GM10248 (cell line): Measurements from ENCODE around the gene APOA5.
"Not testable (repeated sequence)": the region's sequence is repeated elsewhere in the genome, so short reads cannot be mapped to it uniquely, and the experiment has no call there.

ENCODE experiments used
- CTCF ChIA-PET: fragments of 300-600 bp; sonication (Branson Sonifier 250); formaldehyde crosslinking; extraction: SDS; loops from one replicate; lab custom pipeline; 2021; ENCODE audit warnings: antibody characterized with exemption; lab: Yijun Ruan, JAX
- POLR2A ChIA-PET: fragments of 350-650 bp; sonication (Branson Sonifier 250); formaldehyde crosslinking; extraction: SDS; loops from one replicate; lab custom pipeline; 2020; ENCODE audit warnings: antibody characterized with exemption; lab: Yijun Ruan, JAX
- DNase-seq: peaks from one replicate; pipeline ENCODE4 v3.0.0; 2012; ENCODE audit errors: extremely low spot score
- TF ChIP-seq, protein P1 (sequence below): IDR thresholded peaks from 2 replicates; pipeline ENCODE4 v1.5.1; 2012; ENCODE audit warnings: mild to moderate bottlenecking, low read depth; ENCODE audit errors: extremely low read depth, missing control alignments, control extremely low read depth

The APOA5 gene

DNA sequence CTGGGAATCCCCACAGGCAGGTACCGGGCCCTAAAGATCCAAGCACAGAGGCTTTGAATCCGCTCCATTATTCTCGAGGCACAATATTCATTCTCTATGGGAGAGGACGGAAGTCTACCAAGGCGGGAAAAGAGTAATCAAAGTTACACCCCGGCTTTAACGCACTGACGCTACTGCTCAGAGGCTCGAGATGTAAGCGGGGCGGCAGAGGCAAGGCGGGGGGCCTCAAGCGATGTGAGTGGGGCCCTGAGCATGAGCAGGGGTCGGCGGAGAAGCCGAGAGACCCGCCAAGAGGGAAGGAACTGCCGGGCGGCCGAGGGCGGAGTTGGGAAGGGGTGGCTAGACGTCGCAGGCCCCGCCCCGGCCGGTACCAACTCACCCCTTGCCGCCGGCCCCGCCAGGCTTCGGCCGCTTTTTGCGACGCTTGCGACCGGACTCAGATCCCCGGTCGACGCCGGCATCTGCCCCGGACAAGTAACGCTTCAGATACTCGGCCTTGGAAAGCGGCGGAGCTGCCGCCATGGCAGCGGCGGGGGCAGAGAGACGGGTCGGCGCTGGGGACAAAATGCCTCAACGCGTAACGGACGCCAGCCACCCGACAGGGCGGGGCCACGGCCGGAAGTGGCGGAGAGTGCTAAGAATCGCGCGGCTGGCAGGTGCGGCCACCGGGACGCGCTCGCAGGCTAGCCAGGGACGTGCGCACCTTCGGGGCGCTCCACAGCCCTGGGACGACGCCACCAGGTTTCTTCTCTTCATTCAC is 19.1 kb downstream of the APOA5 start, which contains the start of gene BUD13:
Gene BUD13 (minus strand): TSS at position 545 of the 760 bp plus-strand sequence. CDS start 23 bp downstream, at position 522.
- ChIA-PET POLR2A (interaction anchor here (1.4 kb wide), 1 partner anchor 14 kb away, joined by 3 read pairs; no protein-coding TSS in a partner anchor), CTCF (interaction anchor here (2.7 to 5.1 kb wide), 2 partner anchors 16 to 30 kb away, joined by 9 to 53 read pairs; partner anchors contain the start of genes APOA5 and ZPR1)
- DNase-seq = peak; percentile 96
- TF ChIP-seq, protein P1, sequence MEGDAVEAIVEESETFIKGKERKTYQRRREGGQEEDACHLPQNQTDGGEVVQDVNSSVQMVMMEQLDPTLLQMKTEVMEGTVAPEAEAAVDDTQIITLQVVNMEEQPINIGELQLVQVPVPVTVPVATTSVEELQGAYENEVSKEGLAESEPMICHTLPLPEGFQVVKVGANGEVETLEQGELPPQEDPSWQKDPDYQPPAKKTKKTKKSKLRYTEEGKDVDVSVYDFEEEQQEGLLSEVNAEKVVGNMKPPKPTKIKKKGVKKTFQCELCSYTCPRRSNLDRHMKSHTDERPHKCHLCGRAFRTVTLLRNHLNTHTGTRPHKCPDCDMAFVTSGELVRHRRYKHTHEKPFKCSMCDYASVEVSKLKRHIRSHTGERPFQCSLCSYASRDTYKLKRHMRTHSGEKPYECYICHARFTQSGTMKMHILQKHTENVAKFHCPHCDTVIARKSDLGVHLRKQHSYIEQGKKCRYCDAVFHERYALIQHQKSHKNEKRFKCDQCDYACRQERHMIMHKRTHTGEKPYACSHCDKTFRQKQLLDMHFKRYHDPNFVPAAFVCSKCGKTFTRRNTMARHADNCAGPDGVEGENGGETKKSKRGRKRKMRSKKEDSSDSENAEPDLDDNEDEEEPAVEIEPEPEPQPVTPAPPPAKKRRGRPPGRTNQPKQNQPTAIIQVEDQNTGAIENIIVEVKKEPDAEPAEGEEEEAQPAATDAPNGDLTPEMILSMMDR = no peak

DNA sequence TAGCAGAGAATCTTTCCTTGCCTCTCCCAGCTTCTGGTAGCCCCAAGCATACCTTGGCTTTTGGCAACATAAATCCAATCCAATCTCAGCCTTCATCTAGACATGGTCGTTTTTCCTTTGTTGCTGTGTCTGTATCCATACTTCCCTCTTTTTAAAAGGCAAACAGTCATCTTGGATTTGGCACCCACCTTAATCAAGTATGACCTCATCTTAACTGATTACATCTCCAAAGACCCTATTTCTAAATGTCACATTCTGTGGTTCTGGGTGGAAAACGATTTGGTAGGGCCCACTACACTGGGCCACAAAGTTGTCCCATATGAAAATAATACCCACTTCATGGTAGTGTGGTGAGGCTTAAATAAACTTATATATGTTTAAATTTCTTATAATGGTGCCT is 19.7 kb downstream of the APOA5 start:
- CTCF ChIA-PET = interaction anchor here (0.9 to 5.1 kb wide), 5 partner anchors 16 to 335 kb away, joined by 3 to 53 read pairs (median 5); partner anchors contain the start of genes APOA5 and ZPR1
- POLR2A ChIA-PET = no interaction called here
- TF ChIP-seq, protein P1 = no peak
- DNase-seq = no peak

DNA sequence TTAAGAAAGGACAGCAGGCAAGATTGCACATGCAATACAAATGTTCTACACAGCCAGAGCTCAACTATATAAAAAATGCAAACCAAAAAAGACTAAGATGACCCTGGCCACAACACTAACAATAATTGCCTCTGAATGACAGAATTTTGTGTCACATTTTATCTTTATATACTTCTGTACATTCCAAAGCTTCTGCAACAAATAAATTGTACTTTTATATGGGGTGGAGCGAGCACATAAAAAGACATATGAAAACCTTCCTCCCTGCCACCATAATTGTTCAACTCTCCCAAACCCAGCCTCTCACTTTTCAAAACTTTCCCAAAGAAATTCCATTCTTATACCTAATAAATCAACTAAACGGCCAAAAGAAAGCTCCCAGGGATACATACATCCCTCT is 29.5 kb downstream of the APOA5 start:
- ChIA-PET CTCF (interaction anchor here (1.0 to 2.4 kb wide), 5 partner anchors 15 to 465 kb away, joined by 3 to 5 read pairs (median 3); no protein-coding TSS in a partner anchor), POLR2A (no interaction called here)
- TF ChIP-seq, protein P1 = no peak
- DNase-seq = no peak

DNA sequence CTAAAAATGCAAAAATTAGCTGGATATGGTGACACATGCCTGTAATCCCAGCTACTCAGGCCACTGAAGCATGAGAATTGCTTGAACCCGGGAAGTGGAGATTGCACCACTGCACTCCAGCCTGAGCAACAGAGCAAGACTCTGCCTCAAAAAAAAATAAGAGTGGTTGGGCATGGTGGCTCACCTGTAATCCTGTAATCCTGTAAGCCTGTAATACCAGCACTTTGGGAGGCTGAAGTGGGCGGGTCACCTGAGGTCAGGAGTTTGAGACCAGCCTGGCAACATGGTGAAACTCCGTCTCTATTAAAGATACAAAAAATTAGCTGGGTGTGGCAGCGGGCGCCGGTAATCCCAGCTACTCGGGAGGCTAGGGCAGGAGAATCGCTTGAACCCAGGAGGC is 35.6 kb downstream of the APOA5 start:
- CTCF ChIA-PET = interaction anchor here (1.2 to 12.2 kb wide), 5 partner anchors 13 to 20 kb away, joined by 3 to 97 read pairs (median 4); no protein-coding TSS in a partner anchor
- DNase-seq, POLR2A ChIA-PET: not testable (repeated sequence)

DNA sequence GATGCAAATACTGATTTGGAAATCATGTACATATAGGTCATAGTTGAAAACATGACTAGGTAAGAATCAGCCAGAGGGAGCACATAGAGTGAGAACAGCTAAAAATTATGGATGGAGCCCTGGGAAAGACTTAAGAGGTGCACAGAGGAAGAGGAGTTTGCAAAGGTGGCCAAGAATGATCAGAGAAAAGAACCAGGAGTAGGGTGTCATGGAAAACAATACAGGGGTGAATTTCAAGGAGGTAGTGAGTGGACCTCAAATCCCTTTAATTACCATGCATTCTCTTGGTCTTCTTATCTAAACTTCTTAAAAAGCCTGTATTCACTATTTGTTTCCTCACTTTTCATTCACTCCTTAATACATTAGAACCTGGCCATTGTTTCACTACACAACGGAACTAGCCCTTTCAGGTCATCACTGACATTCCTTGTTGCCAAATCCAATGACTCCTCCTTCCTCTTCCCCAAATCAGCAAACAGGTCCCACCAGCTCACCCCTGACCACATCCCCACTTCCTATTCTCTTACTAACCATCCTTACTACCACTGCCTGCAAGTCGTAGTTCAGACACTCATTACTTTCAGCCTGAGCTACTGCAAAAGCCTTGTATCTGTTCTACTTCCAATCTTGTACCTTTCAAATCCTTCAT is 41.5 kb downstream of the APOA5 start:
- DNase-seq = no peak
- TF ChIP-seq, protein P1 = no peak
- CTCF ChIA-PET = interaction anchor here (1.0 to 12.2 kb wide), 4 partner anchors 8 to 15 kb away, joined by 3 to 97 read pairs (median 12); no protein-coding TSS in a partner anchor
- POLR2A ChIA-PET = no interaction called here

DNA sequence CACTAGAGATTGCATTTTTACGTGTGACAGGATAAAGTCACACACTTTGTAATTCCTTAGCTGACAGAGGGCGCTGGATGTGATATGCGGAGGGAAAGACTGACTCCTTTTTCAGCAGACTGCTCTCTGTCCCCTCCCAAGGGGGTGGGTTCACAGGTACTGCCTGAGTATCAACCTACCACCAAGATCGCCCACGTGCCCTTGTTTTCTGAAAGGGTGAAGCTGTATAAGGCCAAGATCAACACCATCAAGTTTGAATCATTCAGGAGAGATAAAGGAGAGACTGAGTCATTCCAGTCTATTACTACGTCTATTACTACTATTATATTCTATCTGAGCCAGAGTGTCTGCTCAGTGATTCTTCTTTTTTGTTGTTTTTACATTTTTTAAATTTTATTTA is 49.6 kb downstream of the APOA5 start:
- TF ChIP-seq, protein P1 = no peak
- DNase-seq = no peak
- ChIA-PET CTCF (interaction anchor here (1.0 to 4.3 kb wide), 9 partner anchors 9 to 407 kb away, joined by 3 to 40 read pairs (median 5); partner anchors contain the start of gene BUD13), POLR2A (no interaction called here)
